ENCODE data around the gene SEMA6C. TPM values are rescaled to one million over a fixed set of nuclear protein-coding genes. Genes with fewer than 3 reads are reported as not detected.
"Not testable (repeated sequence)": the region's sequence is repeated elsewhere in the genome, so short reads cannot be mapped to it uniquely, and the experiment has no call there.

The SEMA6C gene
- total RNA-seq (10 to 100 TPM in 2 of 5 experiments, 1 to 10 TPM in 3; 2.5 to 12.4 (median 4.7) TPM), polyA plus RNA-seq (1 to 10 TPM in 1 of 2 donors, under 1 TPM in 1; 0.56 to 2.6 TPM), total RNA-seq (9.0 reads per million, percentile 34 among the genes with 10 or more reads in this experiment)

GRCh38 chr1:151146412-151147131 is at the start of gene SEMA6C:
TSS of gene SEMA6C (minus strand) at chr1:151146631. CDS start at chr1:151142621, 4,010 bp downstream.
- Mint-ChIP-seq H3K27ac (peak within 1 kb of the TSS; percentile 66 to 94 (median 87)), H3K4me1 (peaks cover 12 to 24% (median 22%) of the 10 kb centered on the region in 7 donors), H3K9me3 (no peaks in the 10 kb centered on the region), H3K27me3 (peaks cover 0 to 23% (median 0%) of the 10 kb centered on the region in 5 donors), H3K36me3 (peaks cover 0 to 1% (median 0%) of the 10 kb centered on the region in 5 donors), H3K4me3 (peak within 1 kb of the TSS; percentile 91 to 99 (median 98))
- intact Hi-C loops (cut with micrococcal nuclease), result loop anchor here (1.0 to 2.0 kb wide), 4 partner anchors 10 to 76 kb away; partner anchors contain the start of genes TNFAIP8L2 (in 2 of the 2), GABPB2 (in 1 of the 2) and LYSMD1 (in 1 of the 2)
- ChIA-PET CTCF (interaction anchor here (0.7 to 1.9 kb wide), 4 partner anchors 8 to 47 kb away, joined by 3 to 8 read pairs (median 5); partner anchors contain the start of gene TNFAIP8L2), POLR2A (interaction anchor here (0.6 to 3.0 kb wide), 7 partner anchors 11 to 84 kb away, joined by 3 to 20 read pairs (median 3); partner anchors contain the start of genes LYSMD1, SCNM1 and TNFAIP8L2)
- Histone ChIP-seq H3K36me3 (ENCODE audit: control insufficient read depth in 2 of 3, insufficient read depth in 3 of 3, low read length in 3 of 3) (peaks cover 0 to 4% (median 0%) of the 10 kb centered on the region in 3 experiments), H3K27ac (ENCODE audit: low read depth, low read length) (peak within 1 kb of the TSS; percentile 67), H3K9me3 (ENCODE audit: control insufficient read depth in 2 of 3, low read length in 3 of 3) (no peaks in the 10 kb centered on the region), H3K4me1 (ENCODE audit: control insufficient read depth in 2 of 2, insufficient read depth in 2 of 2, low read length in 2 of 2) (no peaks in the 10 kb centered on the region), H3K4me3 (ENCODE audit: low read length) (peak within 1 kb of the TSS; percentile 66), H3K27me3 (ENCODE audit: control insufficient read depth in 2 of 2, insufficient read depth in 2 of 2, low read length in 2 of 2) (no peaks in the 10 kb centered on the region)
- ATAC-seq (peak; percentile 100), DNase-seq (peak; percentile 70 to 92 (median 78))

- ChIA-PET CTCF (interaction anchor here (1.0 kb wide), 1 partner anchor 57 kb away, joined by 5 read pairs; no protein-coding TSS in a partner anchor), POLR2A (interaction anchor here (0.6 to 1.0 kb wide), 3 partner anchors 34 to 196 kb away, joined by 4 read pairs; no protein-coding TSS in a partner anchor)
- H3K27ac ChIP-seq (ENCODE audit: low read depth, low read length); ATAC-seq; H3K4me3 ChIP-seq (ENCODE audit: low read length); DNase-seq; H3K36me3 ChIP-seq (ENCODE audit: control insufficient read depth in 2 of 3, insufficient read depth in 3 of 3, low read length in 3 of 3); H3K27ac Mint-ChIP-seq; H3K4me3 Mint-ChIP-seq; H3K27me3 ChIP-seq (ENCODE audit: control insufficient read depth in 2 of 2, insufficient read depth in 2 of 2, low read length in 2 of 2); intact Hi-C loops (cut with micrococcal nuclease); H3K9me3 Mint-ChIP-seq; H3K9me3 ChIP-seq (ENCODE audit: control insufficient read depth in 2 of 3, low read length in 3 of 3): not testable (repeated sequence)
- H3K4me1 ChIP-seq (ENCODE audit: control insufficient read depth in 2 of 2, insufficient read depth in 2 of 2, low read length in 2 of 2), result peaks cover 10 to 16% of the 10 kb centered on the region in 2 donors
- Mint-ChIP-seq H3K4me1 (peaks cover 24 to 41% (median 38%) of the 10 kb centered on the region in 7 donors), H3K27me3 (peaks cover 0 to 14% (median 0%) of the 10 kb centered on the region in 5 donors), H3K36me3 (peaks cover 0 to 15% (median 3%) of the 10 kb centered on the region in 5 donors)
These were observed 48.6 kb upstream of the SEMA6C start for GRCh38 chr1:151194894-151195594.

- CTCF ChIA-PET, result interaction anchor here (0.8 to 1.4 kb wide), 2 partner anchors 58 to 143 kb away, joined by 3 to 5 read pairs; no protein-coding TSS in a partner anchor
- peaks cover 10 to 17% of the 10 kb centered on the region in 2 donors for H3K4me1 ChIP-seq (ENCODE audit: control insufficient read depth in 2 of 2, insufficient read depth in 2 of 2, low read length in 2 of 2)
- H3K9me3 Mint-ChIP-seq, result peaks cover 0 to 6% (median 0%) of the 10 kb centered on the region in 11 donors
- intact Hi-C loops (cut with micrococcal nuclease), result no loop called here
- peaks cover 17 to 41% (median 37%) of the 10 kb centered on the region in 7 donors for H3K4me1 Mint-ChIP-seq
- POLR2A ChIA-PET, result interaction anchor here (0.7 to 1.0 kb wide), 4 partner anchors 22 to 262 kb away, joined by 3 to 4 read pairs (median 3); partner anchors contain the start of gene ZNF687
- ATAC-seq, result no peak
- H3K9me3 ChIP-seq (ENCODE audit: control insufficient read depth in 2 of 3, low read length in 3 of 3), result no peaks in the 10 kb centered on the region
- no peaks in the 10 kb centered on the region for H3K36me3 ChIP-seq (ENCODE audit: control insufficient read depth in 2 of 3, insufficient read depth in 3 of 3, low read length in 3 of 3)
- H3K27me3 Mint-ChIP-seq, result peaks cover 0 to 14% (median 0%) of the 10 kb centered on the region in 5 donors
- no peak overlapping the region for H3K4me3 ChIP-seq (ENCODE audit: low read length)
- no peaks in the 10 kb centered on the region for H3K27me3 ChIP-seq (ENCODE audit: control insufficient read depth in 2 of 2, insufficient read depth in 2 of 2, low read length in 2 of 2)
- DNase-seq, result no peak
- peak overlapping the region in 1 of 10 donors; percentile 6 for H3K4me3 Mint-ChIP-seq
- peaks cover 0 to 4% (median 3%) of the 10 kb centered on the region in 5 donors for H3K36me3 Mint-ChIP-seq
- H3K27ac ChIP-seq (ENCODE audit: low read depth, low read length), result no peak overlapping the region
- no peak overlapping the region for H3K27ac Mint-ChIP-seq
These were observed 47.4 kb upstream of the SEMA6C start for GRCh38 chr1:151193856-151194255.

GRCh38 chr1:151193304-151193703 is 46.9 kb upstream of the SEMA6C start:
- POLR2A ChIA-PET, result interaction anchor here (0.7 to 1.0 kb wide), 6 partner anchors 22 to 263 kb away, joined by 3 to 4 read pairs (median 3); partner anchors contain the start of gene ZNF687
- ATAC-seq (no peak), DNase-seq (no peak)
- H3K36me3 Mint-ChIP-seq, result peaks cover 0 to 2% (median under 1%) of the 10 kb centered on the region in 5 donors
- H3K27ac Mint-ChIP-seq, result no peak overlapping the region
- H3K27me3 ChIP-seq (ENCODE audit: control insufficient read depth in 2 of 2, insufficient read depth in 2 of 2, low read length in 2 of 2), result no peaks in the 10 kb centered on the region
- H3K27ac ChIP-seq (ENCODE audit: low read depth, low read length), result no peak overlapping the region
- H3K4me3 Mint-ChIP-seq, result no peak overlapping the region
- no peaks in the 10 kb centered on the region for H3K36me3 ChIP-seq (ENCODE audit: control insufficient read depth in 2 of 3, insufficient read depth in 3 of 3, low read length in 3 of 3)
- peaks cover 22 to 42% (median 39%) of the 10 kb centered on the region in 7 donors for H3K4me1 Mint-ChIP-seq
- intact Hi-C loops (cut with micrococcal nuclease), result no loop called here
- CTCF ChIA-PET, result interaction anchor here (0.6 to 1.5 kb wide), 4 partner anchors 59 to 401 kb away, joined by 3 to 7 read pairs (median 4); no protein-coding TSS in a partner anchor
- H3K27me3 Mint-ChIP-seq, result peaks cover 0 to 11% (median 0%) of the 10 kb centered on the region in 5 donors
- H3K9me3 Mint-ChIP-seq, result peaks cover 0 to 3% (median 0%) of the 10 kb centered on the region in 11 donors
- H3K4me3 ChIP-seq (ENCODE audit: low read length), result no peak overlapping the region
- H3K4me1 ChIP-seq (ENCODE audit: control insufficient read depth in 2 of 2, insufficient read depth in 2 of 2, low read length in 2 of 2), result peaks cover 15 to 19% of the 10 kb centered on the region in 2 donors
- no peaks in the 10 kb centered on the region for H3K9me3 ChIP-seq (ENCODE audit: control insufficient read depth in 2 of 3, low read length in 3 of 3)

- ATAC-seq (no peak), DNase-seq (no peak)
- no peak overlapping the region for H3K27ac Mint-ChIP-seq
- no peaks in the 10 kb centered on the region for H3K27me3 ChIP-seq (ENCODE audit: control insufficient read depth in 2 of 2, insufficient read depth in 2 of 2, low read length in 2 of 2)
- H3K27me3 Mint-ChIP-seq, result peaks cover 0 to 9% (median 0%) of the 10 kb centered on the region in 5 donors
- peaks cover 0 to 2% (median 0%) of the 10 kb centered on the region in 5 donors for H3K36me3 Mint-ChIP-seq
- H3K4me1 Mint-ChIP-seq, result peaks cover 23 to 43% (median 39%) of the 10 kb centered on the region in 7 donors
- CTCF ChIA-PET, result interaction anchor here (0.8 to 1.5 kb wide), 2 partner anchors 92 to 149 kb away, joined by 3 to 7 read pairs; no protein-coding TSS in a partner anchor
- no peak overlapping the region for H3K27ac ChIP-seq (ENCODE audit: low read depth, low read length)
- H3K9me3 ChIP-seq (ENCODE audit: control insufficient read depth in 2 of 3, low read length in 3 of 3), result no peaks in the 10 kb centered on the region
- no peak overlapping the region for H3K4me3 ChIP-seq (ENCODE audit: low read length)
- H3K4me1 ChIP-seq (ENCODE audit: control insufficient read depth in 2 of 2, insufficient read depth in 2 of 2, low read length in 2 of 2), result peaks cover 16% of the 10 kb centered on the region in 2 donors
- H3K36me3 ChIP-seq (ENCODE audit: control insufficient read depth in 2 of 3, insufficient read depth in 3 of 3, low read length in 3 of 3), result no peaks in the 10 kb centered on the region
- peaks cover 0 to 2% (median 0%) of the 10 kb centered on the region in 11 donors for H3K9me3 Mint-ChIP-seq
- no peak overlapping the region for H3K4me3 Mint-ChIP-seq
- intact Hi-C loops (cut with micrococcal nuclease), result no loop called here
- POLR2A ChIA-PET, result interaction anchor here (0.6 to 0.9 kb wide), 2 partner anchors 17 to 35 kb away, joined by 3 read pairs; partner anchors contain the start of gene TNFAIP8L2
These were observed 45.6 kb upstream of the SEMA6C start for GRCh38 chr1:151192047-151192446.

Measured in naive thymus-derived CD4-positive, alpha-beta T cell (primary cell).